Measurements from ENCODE around the gene CDH26.

- no peak for TF ChIP-seq CTCF (IDR thresholded peaks at IDR 0.05; ENCODE audit: poor library complexity, severe bottlenecking)
- no peak for TF ChIP-seq REST (IDR thresholded peaks at IDR 0.05; ENCODE audit: borderline replicate concordance)
- TF ChIP-seq EZH2 (IDR thresholded peaks at IDR 0.05; ENCODE audit: borderline replicate concordance, insufficient read depth, low read length, poor library complexity, severe bottlenecking): no peak
- no peak for TF ChIP-seq POLR2AphosphoS5 (IDR thresholded peaks at IDR 0.05)
- TF ChIP-seq RAD21 (conservative IDR thresholded peaks at IDR 0.05): no peak
- no peak for TF ChIP-seq SMC3 (conservative IDR thresholded peaks at IDR 0.05; ENCODE audit: poor library complexity)
- no peak for TF ChIP-seq EP300 (conservative IDR thresholded peaks at IDR 0.05; ENCODE audit: poor library complexity, severe bottlenecking)
- TF ChIP-seq TAF1 (IDR thresholded peaks at IDR 0.05; ENCODE audit: low read depth): no peak
Measured at GRCh38 chr20:59947376-59947775, 10.8 kb upstream of the CDH26 start.

All from neural cell (in vitro differentiated cells).